ENCODE data around the gene ACSM3.
"Not testable (repeated sequence)": the region's sequence is repeated elsewhere in the genome, so short reads cannot be mapped to it uniquely, and the experiment has no call there.

Gene ACSM3, protein sequence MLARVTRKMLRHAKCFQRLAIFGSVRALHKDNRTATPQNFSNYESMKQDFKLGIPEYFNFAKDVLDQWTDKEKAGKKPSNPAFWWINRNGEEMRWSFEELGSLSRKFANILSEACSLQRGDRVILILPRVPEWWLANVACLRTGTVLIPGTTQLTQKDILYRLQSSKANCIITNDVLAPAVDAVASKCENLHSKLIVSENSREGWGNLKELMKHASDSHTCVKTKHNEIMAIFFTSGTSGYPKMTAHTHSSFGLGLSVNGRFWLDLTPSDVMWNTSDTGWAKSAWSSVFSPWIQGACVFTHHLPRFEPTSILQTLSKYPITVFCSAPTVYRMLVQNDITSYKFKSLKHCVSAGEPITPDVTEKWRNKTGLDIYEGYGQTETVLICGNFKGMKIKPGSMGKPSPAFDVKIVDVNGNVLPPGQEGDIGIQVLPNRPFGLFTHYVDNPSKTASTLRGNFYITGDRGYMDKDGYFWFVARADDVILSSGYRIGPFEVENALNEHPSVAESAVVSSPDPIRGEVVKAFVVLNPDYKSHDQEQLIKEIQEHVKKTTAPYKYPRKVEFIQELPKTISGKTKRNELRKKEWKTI

GRCh38 chr16:20763461-20764232 lies at the start of gene ACSM3:
TSS of gene ACSM3 (plus strand) at chr16:20764014. CDS start at chr16:20770035, 6,021 bp downstream.
- DNase-seq = peak in 1 of 2 donors; percentile 85

DNA sequence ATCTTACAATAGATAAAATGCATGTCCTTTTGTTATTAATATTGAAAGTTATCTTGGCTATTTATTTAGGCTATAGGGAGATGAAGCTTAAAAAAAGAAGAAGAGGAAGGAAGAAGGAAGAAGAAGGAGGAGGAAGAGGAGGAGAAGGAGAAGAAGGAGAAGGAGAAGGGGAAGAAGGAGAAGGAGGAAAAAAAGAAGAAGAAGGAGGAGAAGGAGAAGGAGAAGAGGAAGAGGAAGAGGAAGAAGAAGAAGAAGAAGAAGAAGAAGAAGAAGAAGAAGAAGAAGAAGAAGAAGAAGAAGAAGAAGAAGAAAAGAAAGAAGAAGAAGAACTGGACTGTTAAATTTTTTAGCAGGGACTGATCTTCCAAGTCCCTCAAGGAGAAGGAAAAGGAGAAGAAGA lies 46.1 kb upstream of the ACSM3 start:
- DNase-seq = not testable (repeated sequence)

- DNase-seq = no peak
Measured at GRCh38 chr16:20720251-20720650, 43.6 kb upstream of the ACSM3 start.

GRCh38 chr16:20726661-20727060 lies 37.2 kb upstream of the ACSM3 start:
- no peak for DNase-seq

- no peak for DNase-seq
Measured at GRCh38 chr16:20727181-20727580, 36.6 kb upstream of the ACSM3 start.

DNA sequence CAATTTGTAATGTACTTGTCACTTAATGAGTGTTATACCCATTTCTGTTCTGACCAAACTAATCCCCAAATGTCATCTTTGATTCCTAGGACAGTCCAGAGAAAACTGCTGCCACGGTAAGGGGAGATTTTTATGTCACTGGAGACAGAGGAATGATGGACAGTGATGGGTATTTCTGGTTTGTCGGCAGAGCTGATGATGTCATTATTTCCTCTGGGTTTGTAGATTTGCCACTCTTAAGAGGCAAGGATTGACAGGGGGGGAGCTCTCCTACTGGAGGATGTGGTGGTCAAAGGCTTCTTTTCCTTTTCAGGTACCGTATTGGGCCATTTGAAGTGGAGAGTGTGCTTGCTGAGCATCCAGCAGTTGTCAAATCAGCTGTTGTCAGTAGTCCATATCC lies 34.7 kb upstream of the ACSM3 start:
- no peak for DNase-seq

- no peak for DNase-seq
Measured at GRCh38 chr16:20734056-20734455, 29.8 kb upstream of the ACSM3 start.

- DNase-seq = no peak
Measured at GRCh38 chr16:20734782-20735181, 29.0 kb upstream of the ACSM3 start.

DNA sequence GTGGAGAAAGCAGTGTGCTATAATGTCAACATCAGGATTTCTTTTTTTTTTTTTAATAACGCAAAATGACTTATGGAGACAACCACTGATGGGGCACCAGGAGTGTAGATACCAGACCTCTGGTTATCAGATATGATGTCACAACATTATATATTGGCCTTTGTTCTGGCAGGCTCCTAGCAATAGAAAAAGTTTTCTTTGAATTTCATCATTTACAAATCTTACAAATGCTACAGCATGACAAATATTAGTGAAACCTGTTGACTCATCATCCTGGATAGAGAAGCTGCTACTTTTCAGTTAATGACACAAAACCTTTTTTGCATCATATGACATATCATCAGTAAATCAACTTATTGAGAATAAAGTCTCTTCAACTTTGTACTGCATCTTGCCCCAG lies 28.3 kb upstream of the ACSM3 start:
- no peak for DNase-seq

GRCh38 chr16:20740007-20740883 lies 23.6 kb upstream of the ACSM3 start:
- DNase-seq = peak in 1 of 2 donors; percentile 52

- DNase-seq = peak; percentile 75 to 95
Measured at GRCh38 chr16:20740901-20741521, 22.8 kb upstream of the ACSM3 start.

- DNase-seq = peak; percentile 78 to 95
Measured at GRCh38 chr16:20741554-20742285, 22.1 kb upstream of the ACSM3 start, which contains the start of gene THUMPD1. TSS of gene THUMPD1 (minus strand) at chr16:20741818. CDS start at chr16:20741739, 79 bp downstream.

- DNase-seq = no peak
Measured at GRCh38 chr16:20743591-20743990, 20.2 kb upstream of the ACSM3 start.

GRCh38 chr16:20744922-20745440 lies 18.8 kb upstream of the ACSM3 start:
- DNase-seq = peak in 1 of 2 donors; percentile 93

GRCh38 chr16:20746461-20746860 lies 17.4 kb upstream of the ACSM3 start:
- no peak for DNase-seq

- peak in 1 of 2 donors; percentile 33 for DNase-seq
Measured at GRCh38 chr16:20747030-20747816, 16.6 kb upstream of the ACSM3 start.

GRCh38 chr16:20749474-20749873 lies 14.3 kb upstream of the ACSM3 start:
- no peak for DNase-seq

- no peak for DNase-seq
Measured at GRCh38 chr16:20750558-20750957, 13.3 kb upstream of the ACSM3 start.

- no peak for DNase-seq
Measured at GRCh38 chr16:20753727-20754126, 10.1 kb upstream of the ACSM3 start.

DNA sequence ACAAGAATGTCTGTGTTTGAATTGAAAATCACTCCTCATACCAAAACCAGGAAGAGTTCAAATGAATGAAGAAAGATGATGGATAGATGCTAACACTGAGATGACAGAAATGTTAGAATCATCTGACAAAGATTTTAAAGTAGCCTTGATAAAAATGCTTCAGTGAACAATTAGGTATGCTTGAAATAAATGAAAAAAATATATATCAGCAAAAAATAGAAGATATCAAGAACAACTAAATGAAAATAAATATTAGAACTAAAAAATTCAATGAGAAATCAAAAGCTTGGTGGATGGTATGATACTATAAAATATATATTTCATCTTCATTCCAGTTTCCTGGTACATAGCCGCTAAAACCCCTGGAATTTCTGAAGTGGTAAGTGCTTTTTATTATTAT lies 8.6 kb upstream of the ACSM3 start:
- no peak for DNase-seq

Data from bone marrow (tissue), 2 donors.